GM12892 (cell line): Measurements from ENCODE around the gene PACS1.

Source experiments
- POLR2A ChIP-seq: IDR thresholded peaks from 2 replicates; pipeline ENCODE4 v1.6.1; 2011; ENCODE audit warnings: low read depth, low read length, control low read depth
- POLR2AphosphoS5 ChIP-seq: IDR thresholded peaks from 2 replicates; pipeline ENCODE4 v1.6.1; 2011; ENCODE audit warnings: low read depth, low read length, control low read depth

- TF ChIP-seq POLR2AphosphoS5, result no peak
- TF ChIP-seq POLR2A, result 0 out of 2 replicates have a peak, but pooled peaks have one; percentile 13
These were observed 193.7 kb downstream of the PACS1 start for GRCh38 chr11:66263785-66264184.
